RWPE2 (cell line): ENCODE results near the gene MIF4GD.
"Not testable (repeated sequence)": the region's sequence is repeated elsewhere in the genome, so short reads cannot be mapped to it uniquely, and the experiment has no call there.

Source experiments
- ATAC-seq: fragments of 200-7000 bp; cut with Tn5 transposase; 3 replicates; pipeline ENCODE4 v1.9.1; 2021; ENCODE audit warnings: low read depth
- DNase-seq: peaks from one replicate; pipeline ENCODE4 v3.0.0-alpha.2; 2020; ENCODE audit warnings: low spot score
- H3K27ac ChIP-seq: fragments of 450-650 bp; 2 replicates; pipeline ENCODE4 v1.5.1; 2017; ENCODE audit warnings: mild to moderate bottlenecking; ENCODE audit not compliant: poor library complexity, severe bottlenecking
- H3K27me3 ChIP-seq: fragments of 250-450 bp; sonication (Bioruptor Pico); 2 replicates; pipeline ENCODE4 v1.5.1; 2021; ENCODE audit warnings: mild to moderate bottlenecking, moderate library complexity; ENCODE audit not compliant: insufficient read depth, poor library complexity, severe bottlenecking
- H3K36me3 ChIP-seq: fragments of 250-450 bp; sonication (Bioruptor Pico); 2 replicates; pipeline ENCODE4 v1.5.1; 2020; ENCODE audit warnings: low read depth, mild to moderate bottlenecking, moderate library complexity
- H3K4me1 ChIP-seq: fragments of 250-450 bp; sonication (Bioruptor Pico); 2 replicates; pipeline ENCODE4 v1.5.1; 2021; ENCODE audit warnings: mild to moderate bottlenecking, moderate library complexity; ENCODE audit not compliant: insufficient read depth, poor library complexity, severe bottlenecking
- H3K4me3 ChIP-seq: fragments of 250-450 bp; sonication (Bioruptor Pico); 2 replicates; pipeline ENCODE4 v1.5.1; 2021; ENCODE audit warnings: mild to moderate bottlenecking, moderate library complexity; ENCODE audit not compliant: severe bottlenecking
- H3K9me3 ChIP-seq: fragments of 250-450 bp; sonication (Bioruptor Pico); 2 replicates; pipeline ENCODE4 v1.5.1; 2021; ENCODE audit warnings: mild to moderate bottlenecking, moderate library complexity; ENCODE audit not compliant: severe bottlenecking
- TF ChIP-seq, protein P1 (sequence below): fragments of 450-650 bp; IDR thresholded peaks from one replicate; pipeline ENCODE4 v1.5.1; 2017; ENCODE audit warnings: mild to moderate bottlenecking, moderate library complexity; ENCODE audit not compliant: poor library complexity, severe bottlenecking

Gene MIF4GD

DNA sequence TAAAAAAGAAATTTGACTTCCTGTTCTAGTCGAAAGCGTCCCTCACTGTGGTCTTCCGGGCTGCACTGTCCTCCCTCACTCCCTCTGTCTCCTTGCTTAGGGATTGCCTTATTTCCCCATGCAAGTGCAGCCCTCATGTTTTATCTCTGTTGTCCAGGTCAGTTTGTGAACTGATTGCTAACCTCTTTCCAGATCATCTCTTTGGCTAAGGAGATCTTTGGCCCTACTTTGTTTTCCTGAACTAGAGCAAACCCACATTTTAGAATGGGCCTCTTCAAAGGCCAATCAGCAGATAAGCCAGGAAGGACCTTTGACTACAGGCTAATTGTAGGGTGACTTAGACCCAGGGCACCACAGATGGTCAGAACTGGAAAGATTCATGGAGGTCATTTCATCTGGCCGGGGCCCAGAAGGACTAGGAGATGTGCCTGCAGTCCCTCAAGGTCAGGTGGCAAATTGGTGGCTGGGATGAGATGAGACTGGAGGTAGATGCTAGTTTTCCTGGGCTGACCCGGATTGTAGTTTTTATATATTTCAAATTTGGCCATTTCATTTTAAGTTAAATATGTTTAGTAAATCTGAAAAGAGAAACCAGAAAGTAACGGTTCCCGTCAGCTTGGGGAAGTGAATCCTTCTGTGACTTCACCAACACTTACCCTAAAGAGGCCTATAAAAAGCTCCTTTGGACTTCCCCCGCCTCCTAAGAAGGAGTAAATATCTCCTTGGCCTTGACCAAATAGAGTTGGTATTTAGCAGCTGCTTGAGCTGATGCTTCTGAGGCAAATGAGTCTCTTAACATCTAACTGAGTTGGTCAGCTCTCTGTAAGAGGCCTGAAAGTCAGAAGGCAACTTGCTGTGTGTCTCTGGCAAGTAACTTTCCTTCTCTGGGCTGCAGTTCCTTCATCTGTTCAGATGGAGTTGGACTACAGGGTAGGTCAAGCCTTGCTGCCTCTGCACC, 24.4 kb upstream of the MIF4GD start:
- H3K9me3 ChIP-seq, result no peaks in the 10 kb centered on the region
- H3K4me1 ChIP-seq, result no peaks in the 10 kb centered on the region
- no peak for DNase-seq
- TF ChIP-seq, protein P1, sequence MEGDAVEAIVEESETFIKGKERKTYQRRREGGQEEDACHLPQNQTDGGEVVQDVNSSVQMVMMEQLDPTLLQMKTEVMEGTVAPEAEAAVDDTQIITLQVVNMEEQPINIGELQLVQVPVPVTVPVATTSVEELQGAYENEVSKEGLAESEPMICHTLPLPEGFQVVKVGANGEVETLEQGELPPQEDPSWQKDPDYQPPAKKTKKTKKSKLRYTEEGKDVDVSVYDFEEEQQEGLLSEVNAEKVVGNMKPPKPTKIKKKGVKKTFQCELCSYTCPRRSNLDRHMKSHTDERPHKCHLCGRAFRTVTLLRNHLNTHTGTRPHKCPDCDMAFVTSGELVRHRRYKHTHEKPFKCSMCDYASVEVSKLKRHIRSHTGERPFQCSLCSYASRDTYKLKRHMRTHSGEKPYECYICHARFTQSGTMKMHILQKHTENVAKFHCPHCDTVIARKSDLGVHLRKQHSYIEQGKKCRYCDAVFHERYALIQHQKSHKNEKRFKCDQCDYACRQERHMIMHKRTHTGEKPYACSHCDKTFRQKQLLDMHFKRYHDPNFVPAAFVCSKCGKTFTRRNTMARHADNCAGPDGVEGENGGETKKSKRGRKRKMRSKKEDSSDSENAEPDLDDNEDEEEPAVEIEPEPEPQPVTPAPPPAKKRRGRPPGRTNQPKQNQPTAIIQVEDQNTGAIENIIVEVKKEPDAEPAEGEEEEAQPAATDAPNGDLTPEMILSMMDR, result no peak
- no peaks in the 10 kb centered on the region for H3K27me3 ChIP-seq
- no peak for ATAC-seq
- H3K36me3 ChIP-seq, result no peaks in the 10 kb centered on the region
- no peak overlapping the region for H3K27ac ChIP-seq
- H3K4me3 ChIP-seq, result no peak overlapping the region

DNA sequence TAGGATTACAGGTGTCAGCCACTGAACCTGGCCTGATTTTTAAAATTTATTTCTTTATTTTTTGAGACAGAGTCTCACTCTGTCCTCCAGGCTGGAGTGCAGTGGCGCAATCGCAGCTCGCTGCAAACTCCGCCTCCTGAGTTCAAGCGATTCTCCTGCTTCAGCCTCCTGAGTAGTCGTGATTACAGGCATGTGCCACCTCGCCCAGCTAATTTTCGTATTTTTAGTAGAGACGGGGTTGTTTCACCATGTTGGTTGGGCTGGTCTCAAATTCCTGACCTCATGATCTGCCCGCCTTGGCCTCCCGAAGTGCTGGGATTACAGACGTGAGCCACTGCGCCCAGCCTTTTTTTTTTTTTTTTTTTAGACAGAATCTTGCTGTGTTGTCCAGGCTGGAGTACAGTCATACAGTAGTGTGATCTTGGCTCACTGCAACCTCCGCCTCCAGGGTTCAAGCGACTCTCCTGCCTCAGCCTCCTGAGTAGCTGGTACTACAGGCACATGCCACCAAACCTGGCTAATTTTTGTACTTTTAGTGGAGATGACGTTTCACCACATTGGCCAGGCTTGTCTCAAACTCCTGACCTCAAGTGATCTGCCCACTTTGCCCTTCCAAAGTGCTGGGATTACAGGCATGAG, 21.9 kb upstream of the MIF4GD start:
- not testable (repeated sequence) for DNase-seq, H3K27ac ChIP-seq, ATAC-seq, H3K4me1 ChIP-seq, H3K9me3 ChIP-seq, H3K27me3 ChIP-seq, H3K4me3 ChIP-seq, H3K36me3 ChIP-seq

DNA sequence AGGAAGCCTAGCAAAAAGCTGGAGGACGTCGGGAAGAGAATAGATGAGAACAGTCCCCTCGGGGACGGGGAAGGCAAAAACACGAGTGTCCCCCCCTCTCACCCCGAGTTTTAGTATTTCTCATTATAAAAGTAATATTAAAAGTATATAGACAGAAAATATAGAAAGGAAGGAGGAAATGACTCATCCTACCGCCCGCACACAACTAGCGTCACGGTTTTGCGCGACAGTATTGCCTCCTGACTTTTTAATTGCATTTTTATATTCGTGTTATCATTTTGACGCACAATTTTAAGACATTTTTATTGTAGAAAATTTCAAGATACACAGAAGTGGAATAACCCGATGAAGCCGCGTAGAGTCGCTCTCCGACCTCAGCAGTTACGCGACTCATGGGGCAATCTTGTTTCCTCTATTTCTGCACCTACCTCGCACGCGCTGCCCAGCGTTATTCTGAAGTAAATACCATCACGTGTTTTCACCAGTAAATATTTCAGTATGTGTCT, 18.9 kb upstream of the MIF4GD start:
- peak overlapping the region; percentile 78 for H3K27ac ChIP-seq
- DNase-seq (no peak), ATAC-seq (no peak)
- no peaks in the 10 kb centered on the region for H3K4me1 ChIP-seq
- peak overlapping the region; percentile 54 for H3K4me3 ChIP-seq
- H3K27me3 ChIP-seq, result no peaks in the 10 kb centered on the region
- TF ChIP-seq, protein P1, result no peak
- H3K36me3 ChIP-seq, result 0 out of 2 replicates have a peak, but pooled peaks cover 3% of the 10 kb centered on the region
- no peaks in the 10 kb centered on the region for H3K9me3 ChIP-seq

DNA sequence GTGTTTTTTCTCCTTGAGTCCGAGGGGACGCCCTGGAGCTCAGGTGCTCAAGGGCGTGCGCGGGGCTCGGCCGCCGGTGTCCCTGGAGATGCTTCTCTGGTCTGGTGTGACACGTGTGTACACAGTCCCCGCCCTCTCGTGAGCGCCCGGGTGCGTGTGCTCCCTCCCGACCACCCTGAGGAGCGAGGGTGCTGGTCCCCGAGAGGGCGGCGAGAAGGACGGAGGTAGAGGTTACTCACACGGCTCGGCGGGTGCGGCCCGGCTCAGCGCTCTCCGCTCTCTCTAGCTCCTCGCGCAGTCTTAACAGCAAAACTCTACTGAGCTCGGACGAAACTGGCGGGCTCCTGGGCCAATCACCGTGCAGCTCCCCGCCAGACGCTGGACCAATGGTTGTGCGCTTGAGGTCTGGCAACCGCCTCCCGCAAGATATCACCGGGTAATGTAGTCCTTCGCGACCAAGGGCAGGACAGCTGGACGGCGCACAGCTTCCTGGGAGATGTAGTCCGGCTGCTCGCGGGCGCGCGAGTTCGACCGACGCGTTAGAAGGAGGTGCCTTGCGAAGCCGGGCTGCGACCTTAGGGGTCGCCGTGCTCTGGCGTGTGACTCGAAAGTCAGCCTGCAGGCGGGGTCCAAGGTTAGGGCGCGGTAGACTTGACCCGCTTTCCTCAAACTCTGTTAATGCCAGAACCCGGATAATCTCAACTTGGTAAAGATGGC, 18.2 kb upstream of the MIF4GD start, which contains the start of gene SLC25A19:
TSS of gene SLC25A19 (minus strand) at position 319 of the 717 bp plus-strand sequence. CDS start 2,669 bp downstream, outside the sequence.
- H3K4me1 ChIP-seq, result no peaks in the 10 kb centered on the region
- H3K27ac ChIP-seq, result peak within 1 kb of the TSS; percentile 78
- H3K4me3 ChIP-seq, result peak within 1 kb of the TSS; percentile 54
- TF ChIP-seq, protein P1, result peak; percentile 28
- DNase-seq (peak; percentile 99), ATAC-seq (peak; percentile 98)
- H3K36me3 ChIP-seq, result 0 out of 2 replicates have a peak, but pooled peaks cover 3% of the 10 kb centered on the region
- H3K27me3 ChIP-seq, result no peaks in the 10 kb centered on the region
- no peaks in the 10 kb centered on the region for H3K9me3 ChIP-seq

DNA sequence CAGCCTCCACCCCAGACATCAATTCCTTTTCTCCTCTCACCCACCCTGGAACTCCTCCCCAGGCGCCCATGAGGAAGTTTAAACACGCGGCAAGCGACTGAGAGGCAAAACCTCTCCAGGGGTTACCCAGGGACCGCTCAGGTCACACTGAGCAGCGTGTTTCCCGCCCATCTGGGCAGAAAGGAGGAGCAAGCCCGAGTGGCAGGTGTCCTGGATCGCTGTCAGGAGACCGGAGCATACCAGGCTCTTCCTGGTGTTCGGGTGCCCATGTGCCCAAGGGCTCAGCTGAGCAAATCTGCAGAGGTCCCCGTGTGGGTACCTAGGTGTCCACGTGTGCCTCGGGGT, 17.7 kb upstream of the MIF4GD start:
- peak overlapping the region; percentile 78 for H3K27ac ChIP-seq
- H3K36me3 ChIP-seq, result 0 out of 2 replicates have a peak, but pooled peaks cover 3% of the 10 kb centered on the region
- H3K4me1 ChIP-seq, result no peaks in the 10 kb centered on the region
- no peaks in the 10 kb centered on the region for H3K9me3 ChIP-seq
- ATAC-seq (peak; percentile 31), DNase-seq (no peak)
- TF ChIP-seq, protein P1, result no peak
- no peaks in the 10 kb centered on the region for H3K27me3 ChIP-seq
- peak overlapping the region; percentile 54 for H3K4me3 ChIP-seq
